HEK293T (cell line): Measurements from ENCODE around the gene PLXNA3.

Source experiments
- BHLHE40 ChIP-seq: fragments of 450-650 bp; IDR thresholded peaks from 2 replicates; pipeline ENCODE4 v1.6.1; 2016; ENCODE audit warnings: mild to moderate bottlenecking, moderate library complexity, borderline replicate concordance
- FOXA1 ChIP-seq: fragments of 450-650 bp; IDR thresholded peaks from 2 replicates; pipeline ENCODE4 v1.6.1; 2016; ENCODE audit warnings: mild to moderate bottlenecking
- FOXK2 ChIP-seq: fragments of 450-650 bp; IDR thresholded peaks from 2 replicates; pipeline ENCODE4 v1.6.1; 2016; ENCODE audit warnings: mild to moderate bottlenecking
- FOXM1 ChIP-seq: fragments of 450-650 bp; IDR thresholded peaks from 2 replicates; pipeline ENCODE4 v1.6.1; 2017; ENCODE audit warnings: mild to moderate bottlenecking, borderline replicate concordance
- L3MBTL2 ChIP-seq: fragments of 450-650 bp; conservative IDR thresholded peaks from 2 replicates; pipeline ENCODE4 v1.6.1; 2016; ENCODE audit warnings: mild to moderate bottlenecking
- LEF1 ChIP-seq: fragments of 450-650 bp; IDR thresholded peaks from 2 replicates; pipeline ENCODE4 v1.6.1; 2017; ENCODE audit warnings: mild to moderate bottlenecking, borderline replicate concordance
- NFRKB ChIP-seq: fragments of 450-650 bp; IDR thresholded peaks from 2 replicates; pipeline ENCODE4 v1.6.1; 2016; ENCODE audit warnings: mild to moderate bottlenecking, moderate library complexity
- TARDBP ChIP-seq: fragments of 450-650 bp; IDR thresholded peaks from 2 replicates; pipeline ENCODE4 v1.6.1; 2016

DNA sequence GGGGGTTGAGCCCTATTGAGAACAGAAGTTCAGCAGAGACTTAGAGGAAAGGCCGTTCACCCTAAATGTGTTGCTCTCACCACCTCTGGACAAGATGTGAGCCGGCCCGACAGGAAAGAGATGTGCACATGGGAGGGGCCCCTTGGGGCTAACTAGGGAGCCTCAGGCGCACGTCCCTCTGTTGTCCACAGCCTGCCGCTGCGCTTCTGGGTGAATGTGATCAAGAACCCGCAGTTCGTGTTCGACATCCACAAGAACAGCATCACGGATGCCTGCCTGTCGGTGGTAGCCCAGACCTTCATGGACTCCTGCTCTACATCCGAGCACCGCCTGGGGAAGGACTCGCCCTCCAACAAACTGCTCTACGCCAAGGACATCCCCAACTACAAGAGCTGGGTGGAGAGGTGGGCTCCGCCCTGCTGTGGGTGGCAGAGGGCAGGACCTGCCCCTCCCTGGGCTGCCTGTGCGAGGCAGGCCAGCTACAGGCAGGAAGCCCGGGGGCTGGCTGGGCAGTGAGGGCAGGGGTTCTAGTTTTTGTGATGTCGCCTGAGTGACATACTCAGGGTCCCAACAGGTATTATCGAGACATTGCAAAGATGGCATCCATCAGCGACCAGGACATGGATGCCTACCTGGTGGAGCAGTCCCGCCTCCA is 13.0 kb downstream of the PLXNA3 start:
- TF ChIP-seq BHLHE40 (no peak), TARDBP (no peak), FOXK2 (no peak), LEF1 (no peak), NFRKB (no peak), L3MBTL2 (no peak), FOXM1 (no peak), FOXA1 (no peak)
